GM12878 (cell line): ENCODE results near the gene NPTN. TPM values are rescaled to one million over a fixed set of nuclear protein-coding genes. Genes with fewer than 3 reads are reported as not detected.
"Not testable (repeated sequence)": the region's sequence is repeated elsewhere in the genome, so short reads cannot be mapped to it uniquely, and the experiment has no call there.

ENCODE experiments used
- ATAC-seq: fragments of 200-7000 bp; cut with Tn5 transposase; 3 replicates; pipeline ENCODE4 v1.9.1; 2020; ENCODE audit warnings: mild to moderate bottlenecking, moderate library complexity
- BruUV-seq: library from RNA; stranded (reverse); fragments of 400-500 nt; replicated peaks from 2 replicates; lab custom pipeline; 2021; lab: Mats Ljungman, UMichigan
- CTCF ChIA-PET: fragments of 300-600 bp; sonication (Branson Sonifier 250); formaldehyde crosslinking; extraction: SDS; loops from one replicate; lab custom pipeline; 2021; ENCODE audit warnings: inconsistent platforms; lab: Yijun Ruan, JAX
- POLR2A ChIA-PET: fragments of 350-600 bp; formaldehyde crosslinking; extraction: SDS; loops from one replicate; lab custom pipeline; 2021; ENCODE audit warnings: inconsistent platforms; lab: Charles Lee
- RAD21 ChIA-PET: fragments of 300-600 bp; sonication (Branson Sonifier 250); formaldehyde crosslinking; loops from one replicate; lab custom pipeline; 2023; ENCODE audit warnings: antibody characterized with exemption; ENCODE audit not compliant: unreplicated experiment; lab: Charles Lee
- SMC1A ChIA-PET: fragments of 300-600 bp; sonication (Branson Sonifier 250); formaldehyde crosslinking; loops from one replicate; lab custom pipeline; 2023; ENCODE audit not compliant: unreplicated experiment, uncharacterized antibody; lab: Charles Lee
- DNase-seq: peaks from one replicate; pipeline ENCODE4 v3.0.0-alpha.2; 2011; ENCODE audit warnings: low read depth, low spot score
- FAIRE-seq: peaks from 3 replicates; lab custom pipeline; 2011; peaks lifted over from hg19 to GRCh38; lab: Jason Lieb, UNC
- H2AFZ ChIP-seq: 2 replicates; pipeline ENCODE4 v1.6.0; 2011; ENCODE audit warnings: low read depth, low read length, control low read depth; ENCODE audit not compliant: control insufficient read depth
- H3K27ac ChIP-seq: 2 replicates; pipeline ENCODE4 v1.5.1; 2011; ENCODE audit warnings: control low read depth; ENCODE audit not compliant: control insufficient read depth, insufficient read depth
- H3K27me3 ChIP-seq, 2 experiments: replicated peaks in 1 of 2; 2 replicates each; pipeline versions ENCODE4 v1.6.0 to v1.6.1; 2011; ENCODE audit warnings: low read length in 1 of 2; ENCODE audit not compliant: control insufficient read depth in 2 of 2, insufficient read depth in 2 of 2
- H3K36me3 ChIP-seq, 2 experiments: 2 replicates each; pipeline ENCODE4 v1.5.1; 2011; ENCODE audit warnings: low read length in 1 of 2; ENCODE audit not compliant: control insufficient read depth in 2 of 2, insufficient read depth in 2 of 2
- H3K4me1 ChIP-seq: 2 replicates; pipeline ENCODE4 v1.6.1; 2011; ENCODE audit warnings: mild to moderate bottlenecking, low read length, moderate library complexity, mixed read lengths; ENCODE audit not compliant: control insufficient read depth, insufficient read depth
- H3K4me2 ChIP-seq: 2 replicates; pipeline ENCODE4 v1.6.0; 2011; ENCODE audit warnings: control low read depth; ENCODE audit not compliant: control insufficient read depth, insufficient read depth
- H3K4me3 ChIP-seq: fragments of 200-600 bp; sonication (generic); 2 replicates; pipeline ENCODE4 v1.5.1; 2016
- H3K79me2 ChIP-seq: 2 replicates; pipeline ENCODE4 v1.6.0; 2011; ENCODE audit warnings: low read length; ENCODE audit not compliant: control insufficient read depth, insufficient read depth
- H3K9ac ChIP-seq: 2 replicates; pipeline ENCODE4 v1.8.0; 2011; ENCODE audit warnings: low read length, control low read depth, mixed read lengths; ENCODE audit not compliant: control insufficient read depth, insufficient read depth
- H3K9me3 ChIP-seq: replicated peaks from 3 replicates; pipeline ENCODE4 v1.5.1; 2011; ENCODE audit warnings: mild to moderate bottlenecking, low read length; ENCODE audit not compliant: control insufficient read depth, insufficient read depth
- H4K20me1 ChIP-seq: 2 replicates; pipeline ENCODE4 v1.6.0; 2011; ENCODE audit not compliant: control insufficient read depth, insufficient read depth
- BACH1 ChIP-seq: fragments of 450-650 bp; IDR thresholded peaks from 2 replicates; pipeline ENCODE4 v1.6.1; 2017; ENCODE audit warnings: mild to moderate bottlenecking, borderline replicate concordance
- BHLHE40 ChIP-seq, 2 experiments: fragments of 450-650 bp in 1 of 2; IDR thresholded peaks; 2 replicates each; pipeline ENCODE4 v1.6.1; 2011 to 2017; ENCODE audit warnings: low read depth in 2 of 2, borderline replicate concordance in 1 of 2, improper control_type of control experiment in 1 of 2, low read length in 1 of 2, mild to moderate bottlenecking in 1 of 2
- CREB1 ChIP-seq: IDR thresholded peaks from 2 replicates; pipeline ENCODE4 v1.6.1; 2012; ENCODE audit warnings: low read depth, mild to moderate bottlenecking, inconsistent platforms
- FOS ChIP-seq: IDR thresholded peaks from 3 replicates; pipeline ENCODE4 v1.6.1; 2011; ENCODE audit warnings: borderline replicate concordance; ENCODE audit not compliant: insufficient read length; ENCODE audit errors: extremely low read depth
- IKZF2 ChIP-seq, 2 experiments: fragments of 450-650 bp; IDR thresholded peaks; 2 replicates each; pipeline ENCODE4 v1.6.1; 2017; ENCODE audit warnings: mild to moderate bottlenecking in 2 of 2, moderate library complexity in 2 of 2
- MTA2 ChIP-seq: fragments of 450-650 bp; IDR thresholded peaks from 2 replicates; pipeline ENCODE4 v1.6.1; 2016; ENCODE audit warnings: low read depth, mild to moderate bottlenecking, moderate library complexity
- NFYB ChIP-seq: IDR thresholded peaks from 2 replicates; pipeline ENCODE4 v1.6.1; 2011; ENCODE audit warnings: low read depth, mild to moderate bottlenecking, low read length, improper control_type of control experiment, moderate library complexity; ENCODE audit not compliant: insufficient read depth
- NR2C2 ChIP-seq: IDR thresholded peaks from 2 replicates; pipeline ENCODE4 v1.6.1; 2011; ENCODE audit warnings: borderline replicate concordance, low read depth; ENCODE audit not compliant: control insufficient read depth, insufficient read length
- RAD21 ChIP-seq: IDR thresholded peaks from 2 replicates; pipeline ENCODE4 v1.6.1; 2011; ENCODE audit warnings: mild to moderate bottlenecking, low read depth, low read length, moderate library complexity; ENCODE audit not compliant: insufficient read depth
- RBBP5 ChIP-seq: fragments of 200-600 bp; sonication (generic); conservative IDR thresholded peaks from 2 replicates; pipeline ENCODE4 v1.6.1; 2016
- TAF1 ChIP-seq: IDR thresholded peaks from 2 replicates; pipeline ENCODE4 v1.6.1; 2011; ENCODE audit warnings: mild to moderate bottlenecking, low read depth, low read length, borderline replicate concordance
- ZNF24 ChIP-seq: fragments of 450-650 bp; IDR thresholded peaks from 2 replicates; pipeline ENCODE4 v1.6.1; 2017; ENCODE audit warnings: antibody characterized with exemption, mild to moderate bottlenecking
- WGBS: methylation state at CpG from one replicate; pipeline ENCODE4 v1.1.6; 2016; ENCODE audit warnings: low lambda C conversion rate; ENCODE audit not compliant: insufficient replicate concordance, insufficient coverage; ENCODE audit errors: missing lambda C conversion rate; 5-methylcytosine and 5-hydroxymethylcytosine counted together
- in situ Hi-C: fragments of 300-500 bp; cut with MboI; formaldehyde crosslinking; loops from 9 replicates; pipeline ENCODE4 v1.14.3; 2018; ENCODE audit warnings: mixed read lengths
- intact Hi-C: fragments of 100-400 bp; cut with micrococcal nuclease; formaldehyde crosslinking; loops from one replicate; pipeline ENCODE4 v1.14.2; 2022; ENCODE audit not compliant: unreplicated experiment
- polyA plus RNA-seq, 11 experiments: library from polyadenylated mRNA; depleted of rRNA in 4 of 11; unstranded in 6 of 11; stranded (reverse) in 5 of 11; fragments of >200 nt; fragmentation: Nextera tagmentation in 4 of 11; fragmentation: Illumina TruSeq in 1 of 11; extraction: Ambion mirVana in 4 of 11; extraction: Trizol in 1 of 11; gene quantifications; 1 replicate in 1 of 11; 2 replicates in 10 of 11; pipeline versions ENCODE4 v1.2.1 to v1.2.3, GENCODE V29; 2011 to 2016; ENCODE audit warnings: inconsistent platforms in 2 of 11, missing spikeins in 2 of 11, low read depth in 1 of 11
- total RNA-seq, 4 experiments: library from RNA; depleted of rRNA in 3 of 4; stranded (reverse); fragments of >200 nt in 3 of 4; fragmentation: Illumina TruSeq in 1 of 4; extraction: Trizol in 1 of 4; gene quantifications; 2 replicates each; pipeline versions ENCODE4 v1.2.1 to v1.2.3, GENCODE V29; 2013 to 2021
- TF ChIP-seq, protein P1 (sequence below): fragments of 450-650 bp; IDR thresholded peaks from 2 replicates; pipeline ENCODE4 v1.6.1; 2018; ENCODE audit warnings: borderline replicate concordance, mild to moderate bottlenecking; ENCODE audit not compliant: partially characterized antibody

The NPTN gene
- total and polyA plus RNA-seq, 10 of the 15 experiments (the other 5 are each of a cell fraction or from before 2014, with no cell fraction given), result 17.8 to 79.1 (median 41.7) TPM

DNA sequence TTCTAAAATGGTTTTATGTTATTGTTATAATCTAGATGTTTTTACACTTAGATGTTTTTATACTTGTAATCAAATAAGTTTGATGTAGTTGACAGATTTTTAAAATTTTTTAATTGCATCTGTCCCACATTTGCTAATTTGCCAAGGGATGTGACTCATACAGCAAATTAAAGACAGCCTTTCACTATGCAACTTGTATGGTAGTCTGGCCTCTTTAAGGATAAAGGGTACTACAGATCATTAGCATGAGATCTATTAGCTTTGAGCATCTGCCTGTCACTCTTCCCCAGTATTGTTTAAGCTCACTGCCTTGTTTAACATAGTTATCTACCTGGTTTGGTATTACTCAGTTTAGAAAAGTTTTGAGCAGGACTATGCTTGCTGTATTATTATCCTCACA, 83.0 kb downstream of the NPTN start:
- no peaks in the 10 kb centered on the region for H3K79me2 ChIP-seq
- DNase-seq, result no peak
- no peak overlapping the region for H3K27ac ChIP-seq
- BruUV-seq, result no TSS peak
- no peak overlapping the region for H3K4me2 ChIP-seq
- no peaks in the 10 kb centered on the region for H3K36me3 ChIP-seq
- ChIA-PET SMC1A (interaction anchor here (1.5 kb wide), 1 partner anchor 16 kb away, joined by 3 read pairs; no protein-coding TSS in a partner anchor), RAD21 (no interaction called here), CTCF (interaction anchor here (1.4 to 2.1 kb wide), 4 partner anchors 8 to 155 kb away, joined by 5 to 8 read pairs (median 5); no protein-coding TSS in a partner anchor), POLR2A (no interaction called here)
- TF ChIP-seq, protein P1, sequence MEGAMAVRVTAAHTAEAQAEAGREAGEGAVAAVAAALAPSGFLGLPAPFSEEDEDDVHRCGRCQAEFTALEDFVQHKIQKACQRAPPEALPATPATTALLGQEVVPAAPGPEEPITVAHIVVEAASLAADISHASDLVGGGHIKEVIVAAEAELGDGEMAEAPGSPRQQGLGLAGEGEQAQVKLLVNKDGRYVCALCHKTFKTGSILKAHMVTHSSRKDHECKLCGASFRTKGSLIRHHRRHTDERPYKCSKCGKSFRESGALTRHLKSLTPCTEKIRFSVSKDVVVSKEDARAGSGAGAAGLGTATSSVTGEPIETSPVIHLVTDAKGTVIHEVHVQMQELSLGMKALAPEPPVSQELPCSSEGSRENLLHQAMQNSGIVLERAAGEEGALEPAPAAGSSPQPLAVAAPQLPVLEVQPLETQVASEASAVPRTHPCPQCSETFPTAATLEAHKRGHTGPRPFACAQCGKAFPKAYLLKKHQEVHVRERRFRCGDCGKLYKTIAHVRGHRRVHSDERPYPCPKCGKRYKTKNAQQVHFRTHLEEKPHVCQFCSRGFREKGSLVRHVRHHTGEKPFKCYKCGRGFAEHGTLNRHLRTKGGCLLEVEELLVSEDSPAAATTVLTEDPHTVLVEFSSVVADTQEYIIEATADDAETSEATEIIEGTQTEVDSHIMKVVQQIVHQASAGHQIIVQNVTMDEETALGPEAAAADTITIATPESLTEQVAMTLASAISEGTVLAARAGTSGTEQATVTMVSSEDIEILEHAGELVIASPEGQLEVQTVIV, result no peak
- TF ChIP-seq NFYB (no peak), BHLHE40 (IDR thresholded peaks at IDR 0.05; ENCODE audit: borderline replicate concordance in 1 of 2, low read depth in 2 of 2, low read length in 1 of 2) (no peak), RAD21 (no peak), BACH1 (no peak), NR2C2 (no peak), ZNF24 (no peak), IKZF2 (IDR thresholded peaks at IDR 0.05) (no peak), MTA2 (no peak), RBBP5 (no peak), CREB1 (no peak), TAF1 (no peak), FOS (no peak)
- ATAC-seq, result no peak
- H3K27me3 ChIP-seq, result no peaks in the 10 kb centered on the region
- FAIRE-seq, result no peak
- no peak overlapping the region for H3K9ac ChIP-seq
- no peaks in the 10 kb centered on the region for H3K4me1 ChIP-seq
- intact Hi-C loops, result no loop called here
- in situ Hi-C loops, result no loop called here
- no peaks in the 10 kb centered on the region for H4K20me1 ChIP-seq
- H3K9me3 ChIP-seq, result no peaks in the 10 kb centered on the region
- H3K4me3 ChIP-seq, result no peak overlapping the region
- no peak overlapping the region for H2AFZ ChIP-seq

DNA sequence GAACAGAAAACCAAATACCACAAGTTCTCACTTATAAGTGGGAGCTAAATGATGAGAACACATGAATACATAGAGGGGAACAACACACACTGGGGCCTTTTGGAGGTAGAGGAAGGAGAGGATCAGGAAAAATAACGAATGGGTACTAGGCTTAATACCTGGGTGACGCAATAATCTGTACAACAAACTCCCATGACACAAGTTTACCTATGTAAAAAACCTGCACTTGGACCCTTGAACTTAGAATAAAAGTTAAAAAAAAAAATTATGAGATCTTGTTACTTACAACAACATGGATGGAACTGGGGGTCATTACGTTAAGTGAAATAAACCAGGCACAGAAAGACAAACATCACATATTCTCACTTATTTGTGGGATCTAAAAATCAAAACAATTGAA, 84.3 kb downstream of the NPTN start:
- in situ Hi-C loops, H3K79me2 ChIP-seq, FAIRE-seq, H3K9ac ChIP-seq, H4K20me1 ChIP-seq, RAD21 ChIA-PET, H3K4me1 ChIP-seq, H3K4me2 ChIP-seq, intact Hi-C loops, ATAC-seq, CTCF ChIA-PET, BruUV-seq, H3K4me3 ChIP-seq, H3K27ac ChIP-seq, DNase-seq, H3K27me3 ChIP-seq, SMC1A ChIA-PET, H3K36me3 ChIP-seq, H3K9me3 ChIP-seq, H2AFZ ChIP-seq, POLR2A ChIA-PET: not testable (repeated sequence)
- WGBS, result 86% methylated on average over 3 of the region's 3 CpGs
